Liver (tissue), 3 donors: Measurements from ENCODE around the gene PCSK1.

Source experiments
- ATF3 ChIP-seq: IDR thresholded peaks from 2 replicates; pipeline ENCODE4 v1.6.1; 2016; ENCODE audit warnings: antibody characterized with exemption
- CTCF ChIP-seq: fragments of 150-350 bp; IDR thresholded peaks from 2 replicates; pipeline ENCODE4 v1.5.1; 2017; ENCODE audit warnings: improper control_type of control experiment, low read depth, low read length; ENCODE audit not compliant: missing input control
- EGR1 ChIP-seq, 2 donors: IDR thresholded peaks; 2 replicates each; pipeline ENCODE4 v1.6.1; 2016 to 2018; ENCODE audit warnings: antibody characterized with exemption in 2 of 2, low read depth in 2 of 2
- FOXA1 ChIP-seq: IDR thresholded peaks from 2 replicates; pipeline ENCODE4 v1.6.1; 2016; ENCODE audit warnings: antibody characterized with exemption
- GABPA ChIP-seq, 2 donors: IDR thresholded peaks in 1 of 2; conservative IDR thresholded peaks in 1 of 2; 2 replicates each; pipeline ENCODE4 v1.6.1; 2016; ENCODE audit warnings: antibody characterized with exemption in 2 of 2, mild to moderate bottlenecking in 1 of 2, moderate library complexity in 1 of 2
- JUND ChIP-seq, 2 donors: IDR thresholded peaks; 2 replicates each; pipeline ENCODE4 v1.6.1; 2016; ENCODE audit warnings: antibody characterized with exemption in 2 of 2
- MAX ChIP-seq: IDR thresholded peaks from 2 replicates; pipeline ENCODE4 v1.6.1; 2016; ENCODE audit warnings: antibody characterized with exemption
- RAD21 ChIP-seq, 2 donors: IDR thresholded peaks; 2 replicates each; pipeline ENCODE4 v1.6.1; 2016; ENCODE audit warnings: antibody characterized with exemption in 2 of 2, mild to moderate bottlenecking in 2 of 2
- REST ChIP-seq: IDR thresholded peaks from 2 replicates; pipeline ENCODE4 v1.6.1; 2016; ENCODE audit warnings: antibody characterized with exemption, mild to moderate bottlenecking
- RXRA ChIP-seq, 2 donors: IDR thresholded peaks; 2 replicates each; pipeline ENCODE4 v1.6.1; 2017 to 2018; ENCODE audit warnings: antibody characterized with exemption in 2 of 2, mild to moderate bottlenecking in 1 of 2
- SP1 ChIP-seq: IDR thresholded peaks from 2 replicates; pipeline ENCODE4 v1.6.1; 2018; ENCODE audit warnings: antibody characterized with exemption, mild to moderate bottlenecking
- TAF1 ChIP-seq: conservative IDR thresholded peaks from 2 replicates; pipeline ENCODE4 v1.6.1; 2016; ENCODE audit warnings: antibody characterized with exemption, mild to moderate bottlenecking
- YY1 ChIP-seq: IDR thresholded peaks from 2 replicates; pipeline ENCODE4 v1.6.1; 2016; ENCODE audit warnings: antibody characterized with exemption, mild to moderate bottlenecking
- ZBTB33 ChIP-seq: IDR thresholded peaks from 2 replicates; pipeline ENCODE4 v1.6.1; 2016; ENCODE audit warnings: antibody characterized with exemption
- donor health status: healthy.
- donor health status: healthy.

- TF ChIP-seq RAD21 (IDR thresholded peaks at IDR 0.05) (no peak), ATF3 (no peak), CTCF (no peak), TAF1 (no peak), REST (no peak), ZBTB33 (no peak), YY1 (no peak), EGR1 (IDR thresholded peaks at IDR 0.05; ENCODE audit: low read depth in 2 of 2) (no peak), MAX (no peak), JUND (IDR thresholded peaks at IDR 0.05) (no peak), FOXA1 (no peak), GABPA (IDR thresholded peaks at IDR 0.05 in 1 of 2, conservative IDR thresholded peaks at IDR 0.05 in 1 of 2) (no peak), SP1 (no peak), RXRA (IDR thresholded peaks at IDR 0.05) (no peak)
Measured at GRCh38 chr5:96377597-96377996, 55.5 kb downstream of the PCSK1 start.
